NCI-H524 treated with DMSO at 0.1 percent for 48 hours (cell line): Measurements from ENCODE around the gene LINC00237.

Experiments
- DNase-seq: peaks from one replicate; lab custom pipeline; 2025; lab: John Stamatoyannopoulos, UW

Gene LINC00237

DNA sequence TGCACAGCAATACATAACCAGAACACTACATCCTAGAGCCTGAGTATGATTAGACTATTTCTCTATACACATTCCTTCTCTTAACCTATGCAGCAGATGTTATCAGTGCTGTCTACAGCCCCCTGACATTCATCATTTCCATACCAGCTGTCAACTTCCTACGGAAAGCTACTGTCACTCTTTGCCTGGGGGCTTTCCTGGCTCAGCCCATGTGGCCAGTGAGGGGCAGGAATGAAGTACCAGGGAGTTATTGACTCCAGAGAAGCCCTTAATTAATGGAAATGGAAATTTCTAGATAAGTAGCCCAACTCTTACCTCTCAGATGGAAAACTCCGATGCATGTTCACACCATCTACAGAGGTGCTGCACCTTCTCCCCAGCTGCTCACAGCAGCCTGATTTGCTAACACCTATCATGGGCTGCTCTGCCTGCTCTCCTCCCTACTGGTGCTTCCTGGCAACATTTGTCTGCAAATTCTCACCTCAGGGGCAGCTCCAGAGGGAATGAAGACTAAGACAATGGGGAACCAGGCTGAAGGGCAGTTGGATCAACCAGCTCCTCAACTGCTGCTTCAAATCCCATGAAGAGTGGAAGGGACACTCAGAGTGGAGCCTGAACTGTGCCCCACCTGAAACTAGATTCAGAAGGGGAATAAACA lies 59.6 kb downstream of the LINC00237 start:
- DNase-seq, result peak; percentile 45
